Prostate gland (tissue), 2 donors: Measurements from ENCODE around the gene EEF1B2.

ENCODE experiments used
- CTCF ChIP-seq, 4 experiments: fragments of 200-600 bp in 2 of 4; fragments of 450-650 bp in 2 of 4; sonication (generic) in 2 of 4; IDR thresholded peaks; 1 replicate in 3 of 4; 2 replicates in 1 of 4; pipeline ENCODE4 v1.5.1; 2016 to 2019; ENCODE audit warnings: antibody characterized with exemption in 4 of 4, mild to moderate bottlenecking in 2 of 4, moderate library complexity in 2 of 4
- POLR2A ChIP-seq: fragments of 450-650 bp; IDR thresholded peaks from one replicate; pipeline ENCODE4 v1.6.1; 2016; ENCODE audit warnings: antibody characterized with exemption, mild to moderate bottlenecking
- POLR2AphosphoS5 ChIP-seq: sonication (generic); formaldehyde crosslinking; IDR thresholded peaks from one replicate; pipeline ENCODE4 v1.6.1; 2017; ENCODE audit warnings: antibody characterized with exemption

DNA sequence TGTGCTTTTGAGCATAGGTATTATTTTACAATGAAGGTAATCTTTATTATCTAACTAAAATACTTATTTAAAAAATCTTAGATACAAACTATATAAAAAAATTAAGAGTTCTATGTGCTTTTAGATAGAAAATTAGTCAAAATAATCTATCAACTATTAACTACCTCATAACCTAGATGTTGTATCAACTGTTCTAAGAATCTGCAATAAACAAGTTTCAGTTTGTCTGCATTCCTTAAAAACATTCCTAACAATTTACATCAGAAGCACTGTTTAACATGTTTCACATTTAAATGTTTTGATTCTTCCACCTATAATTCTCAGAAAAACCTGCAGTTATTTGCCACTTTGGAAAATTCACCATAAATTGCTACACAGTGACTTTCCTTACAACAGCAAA, 33.8 kb upstream of the EEF1B2 start:
- TF ChIP-seq CTCF (IDR thresholded peaks at IDR 0.05) (no peak), POLR2A (no peak), POLR2AphosphoS5 (no peak)
